K562 (cell line): ENCODE results near the gene CLCN6. TPM values are rescaled to one million over a fixed set of nuclear protein-coding genes. Genes with fewer than 3 reads are reported as not detected.

Source experiments
- BRF1 ChIP-seq: IDR thresholded peaks from 3 replicates; pipeline ENCODE4 v1.6.1; 2011; ENCODE audit warnings: borderline replicate concordance, mild to moderate bottlenecking; ENCODE audit not compliant: insufficient read length; ENCODE audit errors: extremely low read depth
- CCAR2 ChIP-seq: fragments of 200-400 bp; formaldehyde crosslinking; IDR thresholded peaks from 2 replicates; pipeline ENCODE4 v1.6.1; 2017; ENCODE audit warnings: mild to moderate bottlenecking, low read depth, low read length
- DEAF1 ChIP-seq: fragments of 450-650 bp; formaldehyde crosslinking; IDR thresholded peaks from 2 replicates; pipeline ENCODE4 v1.4.0; 2020; ENCODE audit warnings: mild to moderate bottlenecking, moderate library complexity
- EP300 ChIP-seq: IDR thresholded peaks from 2 replicates; pipeline ENCODE4 v1.6.1; 2012; ENCODE audit warnings: low read length, improper control_type of control experiment
- HMBOX1 ChIP-seq: sonication (generic); IDR thresholded peaks from 2 replicates; pipeline ENCODE4 v1.6.1; 2016
- HNRNPL ChIP-seq: fragments of 200-400 bp; formaldehyde crosslinking; IDR thresholded peaks from 2 replicates; pipeline ENCODE4 v1.6.1; 2017; ENCODE audit warnings: low read depth, mild to moderate bottlenecking, low read length
- NFIC ChIP-seq: fragments of 450-650 bp; IDR thresholded peaks from 2 replicates; pipeline ENCODE4 v1.6.1; 2017; ENCODE audit warnings: mild to moderate bottlenecking, inconsistent platforms
- STAT6 ChIP-seq: sonication (generic); formaldehyde crosslinking; IDR thresholded peaks from 2 replicates; pipeline ENCODE4 v1.8.1; 2023; ENCODE audit warnings: mild to moderate bottlenecking, missing genetic modification reagents
- TFAP4 ChIP-seq: sonication (generic); formaldehyde crosslinking; IDR thresholded peaks from 2 replicates; pipeline ENCODE4 v1.8.0; 2022; ENCODE audit warnings: missing genetic modification reagents, mild to moderate bottlenecking, moderate library complexity, borderline replicate concordance
- ZBTB2 ChIP-seq: fragments of 450-650 bp; IDR thresholded peaks from 2 replicates; pipeline ENCODE4 v1.6.1; 2016; ENCODE audit warnings: antibody characterized with exemption
- ZBTB49 ChIP-seq: sonication (generic); formaldehyde crosslinking; IDR thresholded peaks from 2 replicates; pipeline ENCODE4 v1.8.0; 2022; ENCODE audit warnings: missing genetic modification reagents, mild to moderate bottlenecking, borderline replicate concordance
- ZNF140 ChIP-seq: fragments of 250-450 bp; sonication (Bioruptor Pico); IDR thresholded peaks from 2 replicates; pipeline ENCODE4 v1.8.0; 2021; ENCODE audit warnings: moderate library complexity, mild to moderate bottlenecking, inconsistent platforms
- ZNF212 ChIP-seq: fragments of 450-650 bp; formaldehyde crosslinking; IDR thresholded peaks from 2 replicates; pipeline ENCODE4 v1.4.0; 2020; ENCODE audit warnings: mild to moderate bottlenecking
- ZNF282 ChIP-seq: sonication (generic); formaldehyde crosslinking; IDR thresholded peaks from 2 replicates; pipeline ENCODE4 v1.8.1; 2023; ENCODE audit warnings: missing genetic modification reagents
- ZNF436 ChIP-seq: fragments of 250-450, 450-650 bp; sonication (Bioruptor Pico); formaldehyde crosslinking; IDR thresholded peaks from 2 replicates; pipeline ENCODE4 v1.7.0; 2020; ENCODE audit warnings: mild to moderate bottlenecking
- ZNF695 ChIP-seq: fragments of 450-650 bp; formaldehyde crosslinking; IDR thresholded peaks from 2 replicates; pipeline ENCODE4 v1.4.0; 2020; ENCODE audit warnings: mild to moderate bottlenecking, moderate library complexity
- ZNF717 ChIP-seq: fragments of 250-450 bp; sonication (Bioruptor Pico); IDR thresholded peaks from 2 replicates; pipeline ENCODE4 v1.5.0; 2021
- polyA plus RNA-seq, 8 experiments: library from polyadenylated mRNA; depleted of rRNA in 4 of 8; stranded (reverse) in 5 of 8; unstranded in 3 of 8; fragments of >200 nt; fragmentation: Nextera tagmentation in 2 of 8; fragmentation: Illumina TruSeq in 1 of 8; extraction: Ambion mirVana in 2 of 8; extraction: Trizol in 1 of 8; gene quantifications; 2 replicates each; pipeline versions ENCODE4 v1.2.1 to v1.2.3, GENCODE V29; 2011 to 2014; ENCODE audit warnings: inconsistent platforms in 1 of 8, missing spikeins in 1 of 8
- total RNA-seq, 7 experiments: library from RNA; depleted of rRNA in 6 of 7; stranded (reverse); fragments of >200 nt in 6 of 7; fragmentation: Illumina TruSeq in 2 of 7; extraction: Trizol in 2 of 7; gene quantifications; 2 replicates each; pipeline versions ENCODE4 v1.2.1 to v1.2.3, GENCODE V29; 2011 to 2021; ENCODE audit warnings: low replicate concordance in 1 of 7

CLCN6 gene
- total and polyA plus RNA-seq, 9 of the 15 experiments (the other 6 are each of a cell fraction or from before 2014, with no cell fraction given) = 2.0 to 21.8 (median 13.6) TPM

- no peak for TF ChIP-seq ZNF436 (CRISPR knock-in tag)
- TF ChIP-seq ZBTB2 = peak; percentile 68; the same call in 1 of the 2 replicates
- 0 out of 2 replicates have a peak, but pooled peaks have one; percentile 7 for TF ChIP-seq ZNF695 (CRISPR knock-in tag)
- TF ChIP-seq STAT6 = peak; percentile 1; the same call in 1 of the 2 replicates
- TF ChIP-seq DEAF1 (CRISPR knock-in tag) = no peak
- no peak for TF ChIP-seq ZNF717 (CRISPR knock-in tag)
- no peak for TF ChIP-seq ZBTB49 (CRISPR knock-in tag)
- peak; percentile 8; the same call in 1 of the 2 replicates for TF ChIP-seq HMBOX1
- TF ChIP-seq HNRNPL = no peak
- no peak for TF ChIP-seq NFIC
- 0 out of 2 replicates have a peak, but pooled peaks have one; percentile 23 for TF ChIP-seq ZNF282 (CRISPR knock-in tag)
- peak; percentile 92; the same call in 1 of the 2 replicates for TF ChIP-seq TFAP4
- TF ChIP-seq BRF1 = no peak
- no peak for TF ChIP-seq ZNF212 (CRISPR knock-in tag)
- TF ChIP-seq ZNF140 = no peak
- no peak for TF ChIP-seq CCAR2
- peak; percentile 79 for TF ChIP-seq EP300
Observed at GRCh38 chr1:11805422-11806306, at the start of gene CLCN6, which contains the start of gene MTHFR (continued).
